Measurements from ENCODE around the gene ZNF148. TPM values are rescaled to one million over a fixed set of nuclear protein-coding genes. Genes with fewer than 3 reads are reported as not detected.

Gene ZNF148
- total and polyA plus RNA-seq, 9 donors = 12.9 to 36.0 (median 19.8) TPM

- H3K9me3 ChIP-seq (replicated peaks; ENCODE audit: control insufficient read depth, low read depth, low read length) = no peaks in the 10 kb centered on the region
- H3K27ac ChIP-seq (ENCODE audit: low read length) = no peak overlapping the region
- peaks cover 10% of the 10 kb centered on the region for H3K4me1 ChIP-seq (ENCODE audit: control insufficient read depth, insufficient read depth, low read length)
- H3K36me3 ChIP-seq (ENCODE audit: control insufficient read depth, insufficient read depth, low read length) = no peaks in the 10 kb centered on the region
- no peak overlapping the region for H3K4me3 ChIP-seq (ENCODE audit: low read length)
- WGBS (ENCODE audit: insufficient coverage) = 100% methylated on average over 1 of the region's 2 CpGs
- no peak for DNase-seq
- H3K27me3 ChIP-seq (ENCODE audit: control insufficient read depth, insufficient read depth, low read length) = no peaks in the 10 kb centered on the region
These were observed 186.2 kb downstream of the ZNF148 start for GRCh38 chr3:125188955-125189354.

GRCh38 chr3:125187599-125187910, 187.6 kb downstream of the ZNF148 start:
- Histone ChIP-seq H3K4me1 (ENCODE audit: control insufficient read depth, insufficient read depth, low read length) (peaks cover 10% of the 10 kb centered on the region), H3K27ac (ENCODE audit: low read length) (no peak overlapping the region), H3K4me3 (ENCODE audit: low read length) (no peak overlapping the region), H3K36me3 (ENCODE audit: control insufficient read depth, insufficient read depth, low read length) (no peaks in the 10 kb centered on the region), H3K27me3 (ENCODE audit: control insufficient read depth, insufficient read depth, low read length) (no peaks in the 10 kb centered on the region), H3K9me3 (replicated peaks; ENCODE audit: control insufficient read depth, low read depth, low read length) (no peaks in the 10 kb centered on the region)
- WGBS (ENCODE audit: insufficient coverage) = 65% methylated on average over 5 of the region's 5 CpGs
- no peak for DNase-seq

GRCh38 chr3:125186800-125187598, 188.1 kb downstream of the ZNF148 start:
- Histone ChIP-seq H3K9me3 (replicated peaks; ENCODE audit: control insufficient read depth, low read depth, low read length) (no peaks in the 10 kb centered on the region), H3K36me3 (ENCODE audit: control insufficient read depth, insufficient read depth, low read length) (no peaks in the 10 kb centered on the region), H3K27ac (ENCODE audit: low read length) (peak overlapping the region; percentile 39), H3K4me3 (ENCODE audit: low read length) (no peak overlapping the region), H3K27me3 (ENCODE audit: control insufficient read depth, insufficient read depth, low read length) (no peaks in the 10 kb centered on the region), H3K4me1 (ENCODE audit: control insufficient read depth, insufficient read depth, low read length) (peaks cover 10% of the 10 kb centered on the region)
- WGBS (ENCODE audit: insufficient coverage) = 89% methylated on average over 18 of the region's 20 CpGs
- no peak for DNase-seq

- H3K27ac ChIP-seq (ENCODE audit: low read length) = peak overlapping the region; percentile 39
- no peak overlapping the region for H3K4me3 ChIP-seq (ENCODE audit: low read length)
- no peaks in the 10 kb centered on the region for H3K27me3 ChIP-seq (ENCODE audit: control insufficient read depth, insufficient read depth, low read length)
- peaks cover 10% of the 10 kb centered on the region for H3K4me1 ChIP-seq (ENCODE audit: control insufficient read depth, insufficient read depth, low read length)
- 31% methylated on average over 7 of the region's 10 CpGs for WGBS (ENCODE audit: insufficient coverage)
- H3K9me3 ChIP-seq (replicated peaks; ENCODE audit: control insufficient read depth, low read depth, low read length) = no peaks in the 10 kb centered on the region
- DNase-seq = peak; percentile 75
- no peaks in the 10 kb centered on the region for H3K36me3 ChIP-seq (ENCODE audit: control insufficient read depth, insufficient read depth, low read length)
These were observed 188.8 kb downstream of the ZNF148 start for GRCh38 chr3:125186261-125186787.

- 54% methylated on average over 2 of the region's 3 CpGs for whole genome bisulfite sequencing (ENCODE audit: insufficient coverage)
- peak; percentile 32 for DNase-seq
These were observed 189.3 kb downstream of the ZNF148 start for GRCh38 chr3:125185805-125186204.

GRCh38 chr3:125179884-125180240, 195.3 kb downstream of the ZNF148 start:
- Histone ChIP-seq H3K27me3 (ENCODE audit: control insufficient read depth, insufficient read depth, low read length) (no peaks in the 10 kb centered on the region), H3K4me3 (ENCODE audit: low read length) (no peak overlapping the region), H3K9me3 (replicated peaks; ENCODE audit: control insufficient read depth, low read depth, low read length) (no peaks in the 10 kb centered on the region), H3K36me3 (ENCODE audit: control insufficient read depth, insufficient read depth, low read length) (no peaks in the 10 kb centered on the region), H3K27ac (ENCODE audit: low read length) (no peak overlapping the region), H3K4me1 (ENCODE audit: control insufficient read depth, insufficient read depth, low read length) (no peaks in the 10 kb centered on the region)
- no peak for DNase-seq
- 71% methylated on average over 1 of the region's 1 CpG for WGBS (ENCODE audit: insufficient coverage)

More at GRCh38 chr3:125185805-125186204, 189.3 kb downstream of the ZNF148 start:
- H3K27ac ChIP-seq (ENCODE audit: low read length) = no peak overlapping the region
- no peaks in the 10 kb centered on the region for H3K27me3 ChIP-seq (ENCODE audit: control insufficient read depth, insufficient read depth, low read length)
- H3K36me3 ChIP-seq (ENCODE audit: control insufficient read depth, insufficient read depth, low read length) = no peaks in the 10 kb centered on the region
- H3K9me3 ChIP-seq (replicated peaks; ENCODE audit: control insufficient read depth, low read depth, low read length) = no peaks in the 10 kb centered on the region
- peaks cover 10% of the 10 kb centered on the region for H3K4me1 ChIP-seq (ENCODE audit: control insufficient read depth, insufficient read depth, low read length)
- H3K4me3 ChIP-seq (ENCODE audit: low read length) = no peak overlapping the region

GRCh38 chr3:125179143-125179883, 195.8 kb downstream of the ZNF148 start:
- H3K27ac ChIP-seq (ENCODE audit: low read length) = no peak overlapping the region
- DNase-seq = no peak
- H3K9me3 ChIP-seq (replicated peaks; ENCODE audit: control insufficient read depth, low read depth, low read length) = no peaks in the 10 kb centered on the region
- H3K4me3 ChIP-seq (ENCODE audit: low read length) = no peak overlapping the region
- H3K27me3 ChIP-seq (ENCODE audit: control insufficient read depth, insufficient read depth, low read length) = no peaks in the 10 kb centered on the region
- H3K4me1 ChIP-seq (ENCODE audit: control insufficient read depth, insufficient read depth, low read length) = no peaks in the 10 kb centered on the region
- WGBS (ENCODE audit: insufficient coverage) = no CpG with 5 or more reads among the region's 3 CpGs
- H3K36me3 ChIP-seq (ENCODE audit: control insufficient read depth, insufficient read depth, low read length) = no peaks in the 10 kb centered on the region

- H3K9me3 ChIP-seq (replicated peaks; ENCODE audit: control insufficient read depth, low read depth, low read length) = no peaks in the 10 kb centered on the region
- H3K4me3 ChIP-seq (ENCODE audit: low read length) = no peak overlapping the region
- H3K4me1 ChIP-seq (ENCODE audit: control insufficient read depth, insufficient read depth, low read length) = no peaks in the 10 kb centered on the region
- no peaks in the 10 kb centered on the region for H3K36me3 ChIP-seq (ENCODE audit: control insufficient read depth, insufficient read depth, low read length)
- H3K27me3 ChIP-seq (ENCODE audit: control insufficient read depth, insufficient read depth, low read length) = no peaks in the 10 kb centered on the region
- H3K27ac ChIP-seq (ENCODE audit: low read length) = no peak overlapping the region
- DNase-seq = no peak
- WGBS (ENCODE audit: insufficient coverage) = 87% methylated on average over 13 of the region's 13 CpGs
These were observed 197.4 kb downstream of the ZNF148 start for GRCh38 chr3:125177746-125178145.

All from muscle of leg (tissue), 11 donors.